Ectodermal cell (in vitro differentiated cells): ENCODE results near the gene SLC7A6OS. TPM values are rescaled to one million over a fixed set of nuclear protein-coding genes. Genes with fewer than 3 reads are reported as not detected.
A peak's percentile ranks its signal among the peaks of the same experiment; 100 is the strongest.

Experiments used
- H3K27ac ChIP-seq: 2 replicates; pipeline ENCODE4 v1.7.0; 2013; ENCODE audit warnings: mild to moderate bottlenecking, low read depth, low read length; ENCODE audit not compliant: insufficient read depth, poor library complexity, severe bottlenecking
- H3K27me3 ChIP-seq: 2 replicates; pipeline ENCODE4 v1.7.0; 2013; ENCODE audit warnings: mild to moderate bottlenecking, low read length; ENCODE audit not compliant: insufficient read depth, control insufficient read depth, poor library complexity, severe bottlenecking
- H3K36me3 ChIP-seq: one replicate; pipeline ENCODE4 v1.7.0; 2013; ENCODE audit warnings: low read length; ENCODE audit not compliant: control insufficient read depth, insufficient read depth
- H3K4me1 ChIP-seq: one replicate; pipeline ENCODE4 v1.7.0; 2013; ENCODE audit warnings: low read length; ENCODE audit not compliant: control insufficient read depth, insufficient read depth
- H3K4me3 ChIP-seq: 2 replicates; pipeline ENCODE4 v1.7.0; 2013; ENCODE audit warnings: low read depth, low read length, control low read depth; ENCODE audit not compliant: insufficient read depth
- H3K9me3 ChIP-seq: 2 replicates; pipeline ENCODE4 v1.7.0; 2013; ENCODE audit warnings: mild to moderate bottlenecking, low read length, moderate library complexity; ENCODE audit not compliant: control insufficient read depth
- WGBS, 2 experiments: methylation state at CpG; one replicate each; pipeline ENCODE4 v1.1.7; 2013; ENCODE audit warnings: missing lambda C conversion rate in 2 of 2; 5-methylcytosine and 5-hydroxymethylcytosine counted together
- polyA plus RNA-seq, 4 experiments: library from polyadenylated mRNA; stranded (reverse); fragments of 50-300 nt; gene quantifications; one replicate each; pipeline ENCODE4 v1.2.3, GENCODE V29; 2013

SLC7A6OS gene
- 19.9 TPM for polyA plus RNA-seq (2013, experiment 1 of 4)
- polyA plus RNA-seq (2013, experiment 2 of 4) = 18.9 TPM
- polyA plus RNA-seq (2013, experiment 3 of 4) = 18.2 TPM
- 18.7 TPM for polyA plus RNA-seq (2013, experiment 4 of 4)

DNA sequence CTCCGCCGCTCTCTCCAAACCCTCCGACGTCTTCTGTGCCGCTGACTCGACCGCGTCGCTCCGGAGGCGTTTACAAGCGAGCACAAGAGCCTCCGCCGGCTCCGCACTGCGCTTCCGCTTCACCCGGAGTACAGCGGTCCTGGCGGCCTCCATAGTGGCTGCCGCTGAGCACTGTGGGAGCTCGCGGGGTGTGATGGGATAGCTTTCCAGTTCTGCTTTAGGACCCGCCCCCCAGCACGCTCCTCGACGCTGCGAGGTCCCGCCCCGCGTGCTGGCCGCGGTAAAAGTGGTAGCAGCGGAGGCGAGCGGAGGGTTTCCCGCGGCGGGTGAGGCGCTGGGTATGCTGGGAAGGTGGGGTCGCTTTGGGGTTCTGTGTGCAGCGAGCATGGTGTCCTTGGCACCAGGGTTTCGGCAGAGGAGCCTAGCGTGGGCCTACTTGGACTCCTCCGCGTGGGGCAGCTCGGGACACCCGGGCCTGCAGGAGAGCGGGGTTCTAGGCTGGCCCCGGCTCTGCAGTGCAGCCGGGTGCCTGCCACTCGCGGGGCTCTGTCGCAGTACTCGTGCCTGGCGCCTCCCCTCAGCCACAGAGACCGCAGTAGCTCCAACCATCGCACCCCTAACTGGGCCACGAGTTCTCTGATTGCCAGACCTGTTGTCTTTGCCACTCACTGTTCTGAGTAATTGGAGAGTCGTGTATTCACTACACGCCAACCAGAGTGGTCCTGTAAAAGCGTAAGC lies at the start of gene SLC7A6OS, which contains the start of gene PRMT7:
TSS of gene SLC7A6OS (minus strand) at position 173 of the 738 bp plus-strand sequence. CDS start at position 153, 20 bp downstream.
TSS of gene PRMT7 (plus strand) at position 246 of the 738 bp plus-strand sequence. CDS start 4,961 bp downstream, outside the sequence.
- WGBS, 2 experiments = 1% methylated on average over 62 of the region's 62 CpGs
- Histone ChIP-seq H3K27ac (peak within 1 kb of the TSS; percentile 72), H3K4me3 (peak within 1 kb of the TSS; percentile 96), H3K4me1 (peaks cover 11% of the 10 kb centered on the region), H3K36me3 (peaks cover 3% of the 10 kb centered on the region), H3K9me3 (no peaks in the 10 kb centered on the region), H3K27me3 (no peaks in the 10 kb centered on the region)

DNA sequence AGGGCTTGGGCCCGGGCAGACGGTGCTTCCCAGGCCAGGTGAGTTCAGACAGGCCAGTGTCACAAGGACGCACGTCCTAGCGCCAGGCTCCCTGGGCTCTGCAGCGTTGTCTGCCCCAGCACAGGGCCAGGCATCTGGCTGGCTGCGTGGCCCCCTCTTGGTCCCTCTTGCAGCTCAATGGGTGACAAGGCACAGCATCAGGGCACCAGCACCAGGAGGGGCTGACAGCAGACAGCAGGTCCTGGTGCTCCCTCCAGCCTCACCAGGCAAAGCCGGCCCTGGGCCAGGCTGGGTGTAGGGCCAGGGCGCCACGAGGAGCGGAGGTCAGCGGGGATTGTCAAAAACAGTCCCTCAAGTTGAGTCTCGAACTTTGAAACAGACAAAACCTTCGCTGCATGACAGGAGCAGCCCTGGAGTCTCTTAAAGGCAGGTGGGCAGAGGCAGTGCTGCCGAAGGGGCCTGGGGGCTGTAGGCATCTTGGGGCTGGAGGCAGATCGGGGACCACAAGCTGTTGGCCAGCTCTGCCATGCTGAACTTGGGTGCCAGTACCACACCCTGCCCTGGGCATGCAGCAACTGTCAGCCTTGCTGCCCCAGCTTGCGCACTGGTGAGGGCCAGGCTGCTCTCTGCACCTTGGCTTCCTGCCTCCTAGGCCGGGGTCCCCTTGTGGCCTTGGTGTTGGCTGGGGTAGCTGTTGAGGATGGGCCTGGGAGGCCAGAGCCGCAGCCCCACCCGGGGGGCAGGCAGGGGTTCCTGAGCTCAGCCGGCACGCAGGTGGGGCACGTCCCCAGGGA lies 48.8 kb upstream of the SLC7A6OS start:
- H3K9me3 ChIP-seq = no peaks in the 10 kb centered on the region
- H3K36me3 ChIP-seq = peaks cover 19% of the 10 kb centered on the region
- peaks cover 17% of the 10 kb centered on the region for H3K4me1 ChIP-seq
- 94 to 95% methylated on average over 23 of the region's 23 CpGs for WGBS, 2 experiments
- H3K4me3 ChIP-seq = no peak overlapping the region
- H3K27ac ChIP-seq = no peak overlapping the region
- no peaks in the 10 kb centered on the region for H3K27me3 ChIP-seq

DNA sequence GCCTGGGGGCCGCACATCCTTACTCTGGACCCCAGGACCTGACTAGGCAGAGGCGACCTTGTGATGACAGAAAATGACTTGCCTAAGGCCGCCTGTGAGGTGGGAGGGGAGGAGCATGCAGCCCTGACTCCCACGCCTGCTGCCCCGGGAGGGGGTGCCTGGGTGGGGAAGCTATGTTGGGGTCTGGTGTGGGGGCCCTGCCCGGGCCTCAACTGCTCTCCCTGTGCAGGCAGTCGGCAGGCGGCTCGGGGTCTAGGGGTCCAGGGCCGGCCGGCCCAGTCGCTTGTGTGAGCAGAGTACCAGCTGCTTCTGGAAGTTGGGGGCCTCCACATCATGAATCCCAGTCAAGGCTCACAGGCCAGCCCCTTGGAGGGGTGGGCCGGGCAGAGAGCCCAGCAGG lies 48.2 kb upstream of the SLC7A6OS start:
- Histone ChIP-seq H3K4me3 (no peak overlapping the region), H3K27me3 (no peaks in the 10 kb centered on the region), H3K27ac (no peak overlapping the region), H3K4me1 (peaks cover 11% of the 10 kb centered on the region), H3K36me3 (peaks cover 19% of the 10 kb centered on the region), H3K9me3 (no peaks in the 10 kb centered on the region)
- 93 to 96% methylated on average over 13 of the region's 13 CpGs for WGBS, 2 experiments

DNA sequence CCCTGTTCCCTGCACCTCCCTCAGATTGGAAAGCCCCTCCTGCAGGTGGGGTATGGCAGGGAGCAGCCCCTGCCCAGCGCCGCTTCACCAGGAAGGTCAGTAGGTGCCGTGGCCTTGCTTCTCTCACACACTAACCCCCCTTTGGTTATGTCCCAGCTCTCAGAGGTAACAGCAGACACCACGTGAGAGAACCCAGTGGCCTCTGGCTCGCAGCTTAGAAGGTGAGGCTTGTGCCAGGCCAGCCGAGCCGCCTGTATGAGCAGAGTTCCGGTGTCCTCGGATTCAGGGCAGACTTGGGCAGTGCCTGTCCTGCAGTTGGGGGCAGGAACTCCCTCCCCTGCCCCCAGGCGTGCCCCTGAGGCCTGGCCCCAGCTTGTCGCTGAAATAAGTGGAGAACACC lies 47.2 kb upstream of the SLC7A6OS start:
- no peak overlapping the region for H3K4me3 ChIP-seq
- peaks cover 26% of the 10 kb centered on the region for H3K36me3 ChIP-seq
- WGBS, 2 experiments = 94 to 95% methylated on average over 11 of the region's 11 CpGs
- H3K27ac ChIP-seq = no peak overlapping the region
- H3K4me1 ChIP-seq = peaks cover 4% of the 10 kb centered on the region
- no peaks in the 10 kb centered on the region for H3K27me3 ChIP-seq
- H3K9me3 ChIP-seq = no peaks in the 10 kb centered on the region

DNA sequence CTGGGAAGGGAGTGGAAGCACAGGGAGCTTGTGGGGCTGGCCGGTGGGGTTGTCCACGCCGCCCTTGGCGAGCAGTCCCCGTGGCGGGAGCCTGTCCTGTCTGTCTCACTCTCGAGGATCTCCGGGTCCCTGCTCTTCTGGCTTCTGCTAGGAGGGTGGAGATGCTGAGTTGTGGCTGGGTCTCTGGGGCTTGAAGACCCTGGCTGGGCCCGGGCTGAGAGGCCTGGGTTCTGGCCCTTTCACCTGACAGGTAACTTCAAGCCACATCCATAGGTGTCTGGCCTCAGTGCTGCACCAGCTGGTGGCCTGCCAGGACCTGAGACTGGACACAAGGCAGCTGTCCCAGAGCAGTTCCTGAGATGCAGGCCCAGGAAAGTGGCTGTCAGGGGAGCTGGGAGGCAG lies 46.8 kb upstream of the SLC7A6OS start:
- H3K36me3 ChIP-seq = peaks cover 26% of the 10 kb centered on the region
- H3K27me3 ChIP-seq = no peaks in the 10 kb centered on the region
- H3K9me3 ChIP-seq = no peaks in the 10 kb centered on the region
- H3K4me3 ChIP-seq = no peak overlapping the region
- H3K4me1 ChIP-seq = peaks cover 4% of the 10 kb centered on the region
- WGBS, 2 experiments = 91 to 94% methylated on average over 9 of the region's 9 CpGs
- no peak overlapping the region for H3K27ac ChIP-seq

DNA sequence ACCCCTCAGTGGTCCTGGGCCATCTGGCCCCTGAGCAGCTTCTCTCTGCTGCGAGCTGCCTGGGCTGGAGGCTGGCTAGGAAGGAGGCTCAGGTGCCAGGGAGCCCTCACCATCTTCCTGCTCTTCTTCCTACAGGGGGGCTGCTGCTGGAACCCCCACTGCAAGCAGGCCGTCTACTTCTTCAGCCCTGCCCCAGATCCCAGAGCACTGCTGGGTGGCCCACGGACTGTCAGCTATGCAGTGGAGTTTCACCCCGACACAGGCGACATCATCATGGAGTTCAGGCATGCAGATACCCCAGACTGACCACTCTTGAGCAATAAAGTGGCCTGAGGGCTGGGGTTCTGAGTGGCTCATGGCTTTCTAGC lies 46.2 kb upstream of the SLC7A6OS start:
- H3K27ac ChIP-seq = no peak overlapping the region
- no peaks in the 10 kb centered on the region for H3K27me3 ChIP-seq
- H3K9me3 ChIP-seq = no peaks in the 10 kb centered on the region
- H3K4me1 ChIP-seq = peaks cover 4% of the 10 kb centered on the region
- 95 to 98% methylated on average over 5 of the region's 5 CpGs for WGBS, 2 experiments
- peaks cover 26% of the 10 kb centered on the region for H3K36me3 ChIP-seq
- H3K4me3 ChIP-seq = no peak overlapping the region

DNA sequence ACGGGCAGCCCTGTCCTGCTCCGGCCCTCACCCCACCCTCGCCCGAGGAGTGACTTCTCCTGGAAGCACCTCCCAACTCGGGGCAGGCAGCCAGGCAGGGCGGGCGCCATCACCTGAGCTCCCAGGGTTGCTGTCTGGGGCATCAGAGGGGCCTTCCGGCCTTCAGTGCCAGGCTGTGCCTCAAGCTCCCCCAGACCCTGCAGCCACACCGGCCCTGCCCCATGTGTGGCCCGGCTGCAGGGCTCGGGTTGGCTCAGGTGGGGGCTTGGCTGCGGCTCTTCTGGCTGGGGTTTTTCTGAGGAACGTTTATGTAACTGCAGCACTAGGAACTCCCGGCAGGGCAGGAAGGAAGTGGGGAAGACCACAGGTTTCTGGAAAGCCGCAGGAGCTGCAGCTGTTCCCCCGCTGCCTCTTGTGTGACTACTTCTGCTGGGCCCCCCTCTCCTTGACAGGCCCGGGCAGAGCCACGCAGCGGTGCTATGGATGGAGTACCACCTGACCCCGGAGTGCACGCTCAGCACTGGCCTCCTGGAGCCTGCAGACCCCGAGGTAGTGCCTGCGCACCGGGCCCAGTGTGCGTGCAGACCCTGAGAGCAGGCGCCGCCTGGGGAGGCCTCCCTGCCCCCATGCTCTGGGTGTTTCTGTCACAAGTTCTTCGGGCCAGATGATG lies 45.6 kb upstream of the SLC7A6OS start:
- H3K4me1 ChIP-seq = peaks cover 4% of the 10 kb centered on the region
- 94 to 96% methylated on average over 28 of the region's 28 CpGs for WGBS, 2 experiments
- no peak overlapping the region for H3K27ac ChIP-seq
- peaks cover 26% of the 10 kb centered on the region for H3K36me3 ChIP-seq
- H3K27me3 ChIP-seq = no peaks in the 10 kb centered on the region
- H3K4me3 ChIP-seq = no peak overlapping the region
- H3K9me3 ChIP-seq = no peaks in the 10 kb centered on the region

DNA sequence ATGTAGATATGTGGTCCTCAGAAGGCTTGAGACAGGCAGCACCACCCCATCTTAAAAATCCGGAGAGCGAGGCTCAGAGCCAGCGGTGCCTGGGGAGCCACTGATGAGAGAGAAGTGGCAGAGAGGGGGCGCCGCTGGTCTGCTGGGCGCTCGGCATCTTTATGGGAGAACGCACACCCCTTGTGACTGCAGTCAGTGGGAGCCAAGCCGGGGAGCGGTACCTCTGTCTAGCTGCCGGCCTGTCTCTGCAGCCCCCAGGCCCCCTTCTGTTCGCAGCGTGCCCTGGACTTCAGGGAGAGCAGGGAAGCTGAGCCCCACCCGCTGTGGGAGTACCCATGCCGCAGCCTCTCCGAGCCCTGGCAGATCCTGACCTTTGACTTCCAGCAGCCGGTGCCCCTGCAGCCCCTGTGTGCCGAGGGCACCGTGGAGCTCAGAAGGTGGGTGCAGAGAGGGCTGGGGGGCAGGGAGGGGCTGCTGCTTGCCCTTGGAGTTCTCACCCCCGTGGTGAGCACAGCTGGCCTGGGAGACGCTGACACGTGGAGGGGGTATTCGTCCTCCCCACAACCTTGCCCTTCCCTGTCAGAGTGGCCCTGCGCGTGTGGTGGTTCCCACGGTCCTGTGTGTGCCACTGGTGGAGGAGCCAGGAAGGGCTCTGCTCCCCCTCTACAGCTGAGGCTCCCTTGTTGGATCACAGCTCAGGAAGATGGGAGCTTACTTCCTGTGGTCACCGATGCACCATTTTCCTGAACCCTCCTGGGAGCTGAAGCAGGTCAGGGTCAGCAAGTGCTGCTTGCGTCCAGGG lies 44.9 kb upstream of the SLC7A6OS start:
- Histone ChIP-seq H3K27ac (no peak overlapping the region), H3K4me1 (no peaks in the 10 kb centered on the region), H3K36me3 (peaks cover 29% of the 10 kb centered on the region), H3K27me3 (no peaks in the 10 kb centered on the region), H3K9me3 (no peaks in the 10 kb centered on the region), H3K4me3 (no peak overlapping the region)
- WGBS, 2 experiments = 91 to 92% methylated on average over 28 of the region's 28 CpGs

DNA sequence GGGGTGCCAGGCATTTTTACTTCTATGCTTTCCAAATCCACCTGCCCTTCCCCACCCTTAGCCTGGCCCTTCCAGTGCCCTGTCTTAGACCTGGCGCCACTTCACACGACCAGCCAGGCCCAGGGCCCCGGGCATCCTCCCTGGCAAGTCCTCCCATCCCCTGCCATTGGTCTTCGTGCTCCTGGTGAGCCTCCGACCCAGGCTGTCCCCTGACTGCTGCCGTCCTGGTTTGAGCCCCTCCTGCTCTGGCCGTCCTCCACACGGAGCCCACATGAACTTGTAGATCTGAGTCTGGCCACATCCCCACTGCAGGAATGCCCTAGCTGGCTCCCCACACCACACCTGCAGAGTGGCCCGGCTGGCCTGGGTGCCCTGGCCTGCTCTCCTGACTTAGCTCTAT lies 44.1 kb upstream of the SLC7A6OS start:
- H3K27me3 ChIP-seq = no peaks in the 10 kb centered on the region
- 93 to 96% methylated on average over 9 of the region's 9 CpGs for WGBS, 2 experiments
- H3K4me3 ChIP-seq = no peak overlapping the region
- H3K27ac ChIP-seq = no peak overlapping the region
- no peaks in the 10 kb centered on the region for H3K4me1 ChIP-seq
- no peaks in the 10 kb centered on the region for H3K9me3 ChIP-seq
- peaks cover 31% of the 10 kb centered on the region for H3K36me3 ChIP-seq
